ENCODE results near the gene SH3PXD2B.

Gene SH3PXD2B

GRCh38 chr5:172438319-172438668 lies 16.0 kb downstream of the SH3PXD2B start:
- H3K9me2 ChIP-seq (ENCODE audit: low read depth, low read length) = no peaks in the 10 kb centered on the region
- H3K4me1 ChIP-seq (ENCODE audit: insufficient read depth, low read length, severe bottlenecking) = no peaks in the 10 kb centered on the region
- no peaks in the 10 kb centered on the region for H3K36me3 ChIP-seq (ENCODE audit: insufficient read depth, low read length)
- no peak overlapping the region for H2AFZ ChIP-seq (ENCODE audit: low read length)
- H3K9ac ChIP-seq (ENCODE audit: low read length) = no peak overlapping the region
- no peaks in the 10 kb centered on the region for H3K9me3 ChIP-seq (ENCODE audit: low read length)
- no peaks in the 10 kb centered on the region for H3K79me2 ChIP-seq (ENCODE audit: insufficient read depth, low read length)
- H4K20me1 ChIP-seq (ENCODE audit: insufficient read depth, low read length) = no peaks in the 10 kb centered on the region
- H3K27ac ChIP-seq (ENCODE audit: low read depth, low read length, poor library complexity, severe bottlenecking) = no peak overlapping the region
- H3K4me3 ChIP-seq (ENCODE audit: low read depth, low read length, poor library complexity, severe bottlenecking) = no peak overlapping the region
- peaks cover 2% of the 10 kb centered on the region; the same call in 1 of the 2 replicates for H3K27me3 ChIP-seq (ENCODE audit: insufficient read depth, low read length)
- no peak overlapping the region for H3K4me2 ChIP-seq (ENCODE audit: low read length)
- TF ChIP-seq, protein P1, sequence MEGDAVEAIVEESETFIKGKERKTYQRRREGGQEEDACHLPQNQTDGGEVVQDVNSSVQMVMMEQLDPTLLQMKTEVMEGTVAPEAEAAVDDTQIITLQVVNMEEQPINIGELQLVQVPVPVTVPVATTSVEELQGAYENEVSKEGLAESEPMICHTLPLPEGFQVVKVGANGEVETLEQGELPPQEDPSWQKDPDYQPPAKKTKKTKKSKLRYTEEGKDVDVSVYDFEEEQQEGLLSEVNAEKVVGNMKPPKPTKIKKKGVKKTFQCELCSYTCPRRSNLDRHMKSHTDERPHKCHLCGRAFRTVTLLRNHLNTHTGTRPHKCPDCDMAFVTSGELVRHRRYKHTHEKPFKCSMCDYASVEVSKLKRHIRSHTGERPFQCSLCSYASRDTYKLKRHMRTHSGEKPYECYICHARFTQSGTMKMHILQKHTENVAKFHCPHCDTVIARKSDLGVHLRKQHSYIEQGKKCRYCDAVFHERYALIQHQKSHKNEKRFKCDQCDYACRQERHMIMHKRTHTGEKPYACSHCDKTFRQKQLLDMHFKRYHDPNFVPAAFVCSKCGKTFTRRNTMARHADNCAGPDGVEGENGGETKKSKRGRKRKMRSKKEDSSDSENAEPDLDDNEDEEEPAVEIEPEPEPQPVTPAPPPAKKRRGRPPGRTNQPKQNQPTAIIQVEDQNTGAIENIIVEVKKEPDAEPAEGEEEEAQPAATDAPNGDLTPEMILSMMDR (IDR thresholded peaks at IDR 0.05; ENCODE audit: low read length) = no peak
- no peak for TF ChIP-seq EZH2 (IDR thresholded peaks at IDR 0.05; ENCODE audit: borderline replicate concordance, low read length)
- H3F3A ChIP-seq (ENCODE audit: insufficient read depth, low read length) = no peaks in the 10 kb centered on the region

DNA sequence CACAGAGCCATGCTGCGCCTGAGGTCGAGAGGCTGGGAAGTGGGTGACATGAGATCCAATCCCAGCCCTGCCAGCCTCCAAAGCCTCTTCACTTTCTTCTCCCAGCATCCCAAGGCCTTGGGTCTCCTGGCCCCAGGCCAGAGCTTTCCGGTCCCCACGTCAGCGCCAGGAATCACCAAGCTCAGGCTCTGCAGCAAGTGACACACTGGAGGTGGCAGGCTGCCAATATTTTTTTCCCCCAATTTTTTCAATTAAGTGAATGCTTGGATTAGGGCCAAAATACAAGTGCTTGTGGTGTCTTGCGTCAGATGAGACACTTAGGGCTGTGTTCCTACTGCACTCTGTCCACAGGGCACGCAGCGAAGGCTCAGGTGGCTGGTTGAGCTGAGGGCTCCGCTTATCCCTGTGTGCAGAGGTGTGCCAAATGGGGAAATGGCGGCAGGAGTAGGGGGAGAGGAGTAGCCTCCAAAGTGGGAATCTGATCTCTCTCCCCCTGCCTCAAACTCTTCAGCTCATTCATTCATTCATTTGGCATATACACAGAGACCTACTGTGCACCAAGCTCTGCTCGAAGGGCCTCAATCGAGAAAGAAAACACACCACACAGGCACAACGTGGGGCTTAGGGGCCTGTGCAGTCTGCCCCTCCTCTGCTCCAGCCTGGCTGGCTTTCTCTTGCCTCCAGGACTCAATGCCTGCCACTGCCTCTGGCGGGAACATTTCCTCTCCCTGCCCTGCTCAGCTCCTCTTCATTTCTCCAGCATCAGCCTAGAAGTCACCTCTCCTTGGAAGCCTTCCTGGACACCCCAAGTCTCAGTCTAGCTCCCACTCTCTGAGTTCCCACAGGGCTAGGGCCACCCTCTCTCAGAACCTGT lies 16.6 kb downstream of the SH3PXD2B start:
- Histone ChIP-seq H3K4me1 (ENCODE audit: insufficient read depth, low read length, severe bottlenecking) (no peaks in the 10 kb centered on the region), H3K79me2 (ENCODE audit: insufficient read depth, low read length) (no peaks in the 10 kb centered on the region), H4K20me1 (ENCODE audit: insufficient read depth, low read length) (no peaks in the 10 kb centered on the region), H2AFZ (ENCODE audit: low read length) (no peak overlapping the region), H3K36me3 (ENCODE audit: insufficient read depth, low read length) (no peaks in the 10 kb centered on the region), H3K27ac (ENCODE audit: low read depth, low read length, poor library complexity, severe bottlenecking) (no peak overlapping the region), H3K4me2 (ENCODE audit: low read length) (no peak overlapping the region), H3F3A (ENCODE audit: insufficient read depth, low read length) (no peaks in the 10 kb centered on the region), H3K27me3 (ENCODE audit: insufficient read depth, low read length) (no peaks in the 10 kb centered on the region; the same call in 1 of the 2 replicates), H3K9me2 (ENCODE audit: low read depth, low read length) (no peaks in the 10 kb centered on the region), H3K9ac (ENCODE audit: low read length) (no peak overlapping the region), H3K9me3 (ENCODE audit: low read length) (no peaks in the 10 kb centered on the region), H3K4me3 (ENCODE audit: low read depth, low read length, poor library complexity, severe bottlenecking) (no peak overlapping the region)
- TF ChIP-seq EZH2 (IDR thresholded peaks at IDR 0.05; ENCODE audit: borderline replicate concordance, low read length) = no peak
- TF ChIP-seq, protein P1 (IDR thresholded peaks at IDR 0.05; ENCODE audit: low read length) = no peak

DNA sequence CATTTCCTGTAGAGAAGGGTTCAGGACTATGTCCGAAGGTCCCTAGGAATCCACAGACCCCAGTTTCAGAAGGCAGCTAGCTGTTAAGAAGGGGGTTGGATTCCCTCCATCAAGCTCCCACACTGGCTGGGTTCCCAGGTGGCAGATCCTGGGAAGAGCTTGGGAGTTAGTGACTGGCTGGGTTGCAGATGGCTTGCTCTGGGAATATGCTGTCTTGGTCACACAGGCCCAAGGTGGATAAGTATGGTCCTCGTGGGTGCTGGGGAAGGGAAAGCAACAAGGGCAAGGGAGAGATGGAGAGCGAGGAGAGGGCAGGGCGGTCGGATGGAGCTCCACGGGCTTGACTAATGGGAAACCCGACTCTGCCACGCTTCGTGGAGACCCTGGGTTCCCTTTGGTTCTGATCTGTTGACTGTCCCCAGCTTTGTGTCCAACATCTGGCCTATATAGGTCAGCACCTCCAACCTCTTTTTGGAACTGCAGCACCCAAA lies 17.4 kb downstream of the SH3PXD2B start:
- H3K36me3 ChIP-seq (ENCODE audit: insufficient read depth, low read length) = no peaks in the 10 kb centered on the region
- no peak overlapping the region for H3K4me2 ChIP-seq (ENCODE audit: low read length)
- H3K79me2 ChIP-seq (ENCODE audit: insufficient read depth, low read length) = no peaks in the 10 kb centered on the region
- no peaks in the 10 kb centered on the region for H3F3A ChIP-seq (ENCODE audit: insufficient read depth, low read length)
- no peak overlapping the region for H3K4me3 ChIP-seq (ENCODE audit: low read depth, low read length, poor library complexity, severe bottlenecking)
- H3K9me2 ChIP-seq (ENCODE audit: low read depth, low read length) = no peaks in the 10 kb centered on the region
- H4K20me1 ChIP-seq (ENCODE audit: insufficient read depth, low read length) = no peaks in the 10 kb centered on the region
- TF ChIP-seq, protein P1 (IDR thresholded peaks at IDR 0.05; ENCODE audit: low read length) = no peak
- TF ChIP-seq EZH2 (IDR thresholded peaks at IDR 0.05; ENCODE audit: borderline replicate concordance, low read length) = no peak
- H3K9ac ChIP-seq (ENCODE audit: low read length) = no peak overlapping the region
- no peaks in the 10 kb centered on the region for H3K4me1 ChIP-seq (ENCODE audit: insufficient read depth, low read length, severe bottlenecking)
- H3K9me3 ChIP-seq (ENCODE audit: low read length) = no peaks in the 10 kb centered on the region
- H3K27ac ChIP-seq (ENCODE audit: low read depth, low read length, poor library complexity, severe bottlenecking) = no peak overlapping the region
- H3K27me3 ChIP-seq (ENCODE audit: insufficient read depth, low read length) = no peaks in the 10 kb centered on the region; the same call in 1 of the 2 replicates
- H2AFZ ChIP-seq (ENCODE audit: low read length) = no peak overlapping the region

Measured in OCI-LY1 (cell line).